T-helper 1 cell treated with Interleukin-12 subunit alpha and Interleukin-12 subunit beta and Interleukin-4 antibody, amounts not matched to agents 30 μg/mL and 1 μg/mL, for 36 hours (primary cell): ENCODE results near the gene COL16A1.

Experiments used
- H3K27ac Mint-ChIP-seq: one replicate; pipeline ENCODE4 v1.8.0; 2021; ENCODE audit warnings: mild to moderate bottlenecking, mixed read lengths
- H3K27me3 Mint-ChIP-seq: one replicate; pipeline ENCODE4 v1.8.0; 2021; ENCODE audit warnings: low read depth, mixed read lengths
- H3K36me3 Mint-ChIP-seq: one replicate; pipeline ENCODE4 v1.8.0; 2021; ENCODE audit warnings: low read depth, mixed read lengths
- H3K4me1 Mint-ChIP-seq: one replicate; pipeline ENCODE4 v1.8.0; 2021; ENCODE audit warnings: low read depth, mixed read lengths
- H3K4me3 Mint-ChIP-seq: one replicate; pipeline ENCODE4 v1.8.0; 2021; ENCODE audit warnings: mild to moderate bottlenecking, moderate library complexity, mixed read lengths
- H3K9me3 Mint-ChIP-seq: one replicate; pipeline ENCODE4 v1.8.0; 2021; ENCODE audit warnings: mixed read lengths

The COL16A1 gene

GRCh38 chr1:31690921-31691320 is 12.9 kb downstream of the COL16A1 start:
- H3K27ac Mint-ChIP-seq, result no peak overlapping the region
- H3K27me3 Mint-ChIP-seq, result peaks cover 7% of the 10 kb centered on the region
- no peaks in the 10 kb centered on the region for H3K4me1 Mint-ChIP-seq
- no peaks in the 10 kb centered on the region for H3K36me3 Mint-ChIP-seq
- no peaks in the 10 kb centered on the region for H3K9me3 Mint-ChIP-seq
- H3K4me3 Mint-ChIP-seq, result no peak overlapping the region

- Mint-ChIP-seq H3K27me3 (peaks cover 7% of the 10 kb centered on the region), H3K9me3 (no peaks in the 10 kb centered on the region), H3K36me3 (no peaks in the 10 kb centered on the region)
These were observed 14.0 kb downstream of the COL16A1 start for GRCh38 chr1:31689854-31690253.

GRCh38 chr1:31689379-31689778 is 14.4 kb downstream of the COL16A1 start:
- no peaks in the 10 kb centered on the region for H3K36me3 Mint-ChIP-seq
- H3K27me3 Mint-ChIP-seq, result peaks cover 7% of the 10 kb centered on the region

More at GRCh38 chr1:31689854-31690253, 14.0 kb downstream of the COL16A1 start:
- H3K27ac Mint-ChIP-seq, result no peak overlapping the region
- H3K4me1 Mint-ChIP-seq, result no peaks in the 10 kb centered on the region
- H3K4me3 Mint-ChIP-seq, result no peak overlapping the region

GRCh38 chr1:31688233-31688918 is 15.4 kb downstream of the COL16A1 start:
- Mint-ChIP-seq H3K27ac (no peak overlapping the region), H3K4me3 (no peak overlapping the region), H3K27me3 (peaks cover 7% of the 10 kb centered on the region), H3K36me3 (no peaks in the 10 kb centered on the region), H3K9me3 (no peaks in the 10 kb centered on the region), H3K4me1 (no peaks in the 10 kb centered on the region)

More at GRCh38 chr1:31689379-31689778, 14.4 kb downstream of the COL16A1 start:
- H3K27ac Mint-ChIP-seq, result no peak overlapping the region
- H3K9me3 Mint-ChIP-seq, result no peaks in the 10 kb centered on the region
- H3K4me3 Mint-ChIP-seq, result no peak overlapping the region
- H3K4me1 Mint-ChIP-seq, result no peaks in the 10 kb centered on the region

GRCh38 chr1:31687601-31688000 is 16.2 kb downstream of the COL16A1 start:
- H3K27ac Mint-ChIP-seq, result no peak overlapping the region
- no peaks in the 10 kb centered on the region for H3K36me3 Mint-ChIP-seq
- peaks cover 7% of the 10 kb centered on the region for H3K27me3 Mint-ChIP-seq
- H3K4me3 Mint-ChIP-seq, result no peak overlapping the region
- H3K9me3 Mint-ChIP-seq, result no peaks in the 10 kb centered on the region
- H3K4me1 Mint-ChIP-seq, result no peaks in the 10 kb centered on the region

GRCh38 chr1:31685795-31686194 is 18.0 kb downstream of the COL16A1 start:
- no peaks in the 10 kb centered on the region for H3K36me3 Mint-ChIP-seq
- H3K9me3 Mint-ChIP-seq, result no peaks in the 10 kb centered on the region
- no peak overlapping the region for H3K4me3 Mint-ChIP-seq
- no peaks in the 10 kb centered on the region for H3K4me1 Mint-ChIP-seq
- no peak overlapping the region for H3K27ac Mint-ChIP-seq
- peaks cover 8% of the 10 kb centered on the region for H3K27me3 Mint-ChIP-seq

- Mint-ChIP-seq H3K27ac (no peak overlapping the region), H3K27me3 (peaks cover 10% of the 10 kb centered on the region), H3K9me3 (no peaks in the 10 kb centered on the region), H3K36me3 (no peaks in the 10 kb centered on the region), H3K4me1 (no peaks in the 10 kb centered on the region), H3K4me3 (no peak overlapping the region)
These were observed 19.8 kb downstream of the COL16A1 start for GRCh38 chr1:31683997-31684396.

GRCh38 chr1:31681415-31681814 is 22.4 kb downstream of the COL16A1 start:
- Mint-ChIP-seq H3K9me3 (no peaks in the 10 kb centered on the region), H3K27ac (no peak overlapping the region), H3K27me3 (peaks cover 5% of the 10 kb centered on the region), H3K4me1 (no peaks in the 10 kb centered on the region), H3K4me3 (no peak overlapping the region), H3K36me3 (no peaks in the 10 kb centered on the region)

GRCh38 chr1:31679676-31680230 is 24.1 kb downstream of the COL16A1 start:
- Mint-ChIP-seq H3K27ac (no peak overlapping the region), H3K9me3 (no peaks in the 10 kb centered on the region), H3K4me3 (no peak overlapping the region), H3K27me3 (peaks cover 3% of the 10 kb centered on the region), H3K36me3 (no peaks in the 10 kb centered on the region), H3K4me1 (no peaks in the 10 kb centered on the region)

- no peaks in the 10 kb centered on the region for H3K9me3 Mint-ChIP-seq
- H3K36me3 Mint-ChIP-seq, result no peaks in the 10 kb centered on the region
These were observed 24.7 kb downstream of the COL16A1 start for GRCh38 chr1:31679091-31679490.

GRCh38 chr1:31678681-31679080 is 25.1 kb downstream of the COL16A1 start:
- H3K27ac Mint-ChIP-seq, result no peak overlapping the region
- no peaks in the 10 kb centered on the region for H3K36me3 Mint-ChIP-seq
- no peaks in the 10 kb centered on the region for H3K4me1 Mint-ChIP-seq
- H3K9me3 Mint-ChIP-seq, result no peaks in the 10 kb centered on the region
- peaks cover 3% of the 10 kb centered on the region for H3K27me3 Mint-ChIP-seq
- no peak overlapping the region for H3K4me3 Mint-ChIP-seq

More at GRCh38 chr1:31679091-31679490, 24.7 kb downstream of the COL16A1 start:
- peaks cover 3% of the 10 kb centered on the region for H3K27me3 Mint-ChIP-seq
- H3K27ac Mint-ChIP-seq, result no peak overlapping the region
- H3K4me1 Mint-ChIP-seq, result no peaks in the 10 kb centered on the region
- no peak overlapping the region for H3K4me3 Mint-ChIP-seq

GRCh38 chr1:31677949-31678348 is 25.9 kb downstream of the COL16A1 start:
- no peaks in the 10 kb centered on the region for H3K4me1 Mint-ChIP-seq
- H3K4me3 Mint-ChIP-seq, result no peak overlapping the region
- H3K9me3 Mint-ChIP-seq, result no peaks in the 10 kb centered on the region
- H3K36me3 Mint-ChIP-seq, result no peaks in the 10 kb centered on the region
- peaks cover 3% of the 10 kb centered on the region for H3K27me3 Mint-ChIP-seq
- no peak overlapping the region for H3K27ac Mint-ChIP-seq

- peaks cover 3% of the 10 kb centered on the region for H3K27me3 Mint-ChIP-seq
- H3K9me3 Mint-ChIP-seq, result no peaks in the 10 kb centered on the region
- no peaks in the 10 kb centered on the region for H3K4me1 Mint-ChIP-seq
- no peak overlapping the region for H3K4me3 Mint-ChIP-seq
- no peaks in the 10 kb centered on the region for H3K36me3 Mint-ChIP-seq
- no peak overlapping the region for H3K27ac Mint-ChIP-seq
These were observed 26.4 kb downstream of the COL16A1 start for GRCh38 chr1:31677401-31677800.

GRCh38 chr1:31675756-31676155 is 28.1 kb downstream of the COL16A1 start:
- H3K9me3 Mint-ChIP-seq, result no peaks in the 10 kb centered on the region
- H3K4me3 Mint-ChIP-seq, result no peak overlapping the region
- H3K27me3 Mint-ChIP-seq, result peaks cover 5% of the 10 kb centered on the region
- no peaks in the 10 kb centered on the region for H3K36me3 Mint-ChIP-seq
- no peaks in the 10 kb centered on the region for H3K4me1 Mint-ChIP-seq
- no peak overlapping the region for H3K27ac Mint-ChIP-seq

- Mint-ChIP-seq H3K27me3 (peaks cover 10% of the 10 kb centered on the region), H3K4me1 (peaks cover 2% of the 10 kb centered on the region), H3K9me3 (no peaks in the 10 kb centered on the region), H3K27ac (no peak overlapping the region), H3K4me3 (no peak overlapping the region), H3K36me3 (no peaks in the 10 kb centered on the region)
These were observed 28.7 kb downstream of the COL16A1 start for GRCh38 chr1:31675161-31675560.
